Measurements from ENCODE around the gene ANKRD13A. TPM values are rescaled to one million over a fixed set of nuclear protein-coding genes. Genes with fewer than 3 reads are reported as not detected.

Gene ANKRD13A
- total RNA-seq, 2 donors from 2014 or later: 26.0 to 31.8 TPM

- H3K36me3 ChIP-seq: peaks cover 69% of the 10 kb centered on the region
- peak; percentile 28 for DNase-seq (ENCODE audit: low spot score)
- TF ChIP-seq CTCF (IDR thresholded peaks at IDR 0.05): no peak
- H3K27me3 ChIP-seq: no peaks in the 10 kb centered on the region
- no peak overlapping the region for H3K4me3 ChIP-seq
- no peak overlapping the region for H3K27ac ChIP-seq
- H3K9me3 ChIP-seq: no peaks in the 10 kb centered on the region
- H3K4me1 ChIP-seq: peaks cover 0 to 10% of the 10 kb centered on the region in 2 donors
Measured at GRCh38 chr12:109987615-109988014, 11.6 kb upstream of the ANKRD13A start.

DNA sequence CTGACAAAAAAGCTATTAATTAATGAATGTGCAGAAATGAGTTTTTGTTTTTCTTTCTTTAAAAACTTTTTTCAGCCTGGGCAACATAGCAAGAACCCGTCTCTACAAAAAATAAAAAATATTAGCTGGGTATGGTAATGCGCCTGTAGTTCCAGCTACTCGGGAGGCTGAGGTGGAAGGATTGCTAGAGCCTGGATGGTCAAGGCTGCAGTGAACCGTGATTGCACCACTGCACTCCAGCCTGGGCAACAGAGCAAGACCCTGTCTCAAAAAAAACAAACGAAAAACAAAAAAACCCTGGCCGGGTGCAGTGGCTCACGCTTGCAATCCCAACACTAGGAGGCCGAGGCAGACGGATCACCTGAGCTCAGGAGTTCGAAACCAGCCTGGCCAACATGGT is 11.0 kb upstream of the ANKRD13A start:
- peak; percentile 30 for DNase-seq (ENCODE audit: low spot score)
- Histone ChIP-seq H3K36me3 (peaks cover 63% of the 10 kb centered on the region), H3K9me3 (no peaks in the 10 kb centered on the region), H3K27ac (no peak overlapping the region), H3K4me3 (no peak overlapping the region), H3K4me1 (peaks cover 0 to 12% of the 10 kb centered on the region in 2 donors), H3K27me3 (no peaks in the 10 kb centered on the region)
- TF ChIP-seq CTCF (IDR thresholded peaks at IDR 0.05): no peak

DNA sequence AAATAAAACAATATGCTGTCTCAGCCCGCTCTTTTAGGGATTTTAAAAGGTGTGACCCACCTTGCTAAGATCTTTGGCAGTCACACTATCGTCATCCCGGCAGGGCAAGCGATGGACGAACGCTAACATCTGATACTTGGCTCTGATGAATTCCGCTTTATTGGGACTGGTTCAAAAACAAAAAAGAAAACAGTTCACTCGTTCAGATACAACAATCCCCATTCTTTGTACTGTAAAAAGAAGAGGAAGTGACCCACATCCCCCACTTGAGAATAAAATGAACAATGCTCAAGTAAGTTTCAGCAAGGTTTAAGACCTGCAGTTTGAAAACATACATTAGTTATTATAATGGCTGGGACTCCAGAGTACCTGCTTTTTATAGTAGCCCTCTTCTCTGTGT is 10.3 kb upstream of the ANKRD13A start:
- no peaks in the 10 kb centered on the region for H3K9me3 ChIP-seq
- no peak overlapping the region for H3K27ac ChIP-seq
- H3K27me3 ChIP-seq: no peaks in the 10 kb centered on the region
- peaks cover 56% of the 10 kb centered on the region for H3K36me3 ChIP-seq
- no peak overlapping the region for H3K4me3 ChIP-seq
- no peak for DNase-seq (ENCODE audit: low spot score)
- no peak for TF ChIP-seq CTCF (IDR thresholded peaks at IDR 0.05)
- peaks cover 0 to 12% of the 10 kb centered on the region in 2 donors for H3K4me1 ChIP-seq

DNA sequence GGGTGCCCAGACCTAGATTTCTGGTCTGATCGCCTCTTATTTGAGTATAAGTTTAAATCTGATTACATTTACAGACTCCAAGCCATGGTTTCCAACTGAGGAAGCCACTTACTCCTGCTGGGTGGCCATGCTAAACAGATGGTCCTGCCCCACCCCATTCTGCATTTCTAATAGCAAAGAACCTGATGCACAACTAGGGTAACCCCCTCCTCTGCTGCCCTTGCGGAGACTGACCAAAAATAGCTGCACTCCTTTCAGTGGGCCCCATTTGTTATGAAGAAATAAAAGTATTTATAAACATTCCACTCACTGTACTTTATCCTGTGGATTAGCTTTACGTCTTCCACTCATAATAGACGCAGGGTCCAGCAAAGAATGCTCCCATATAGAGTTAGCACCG is 9.8 kb upstream of the ANKRD13A start:
- Histone ChIP-seq H3K9me3 (no peaks in the 10 kb centered on the region), H3K4me3 (no peak overlapping the region), H3K4me1 (peaks cover 0 to 16% of the 10 kb centered on the region in 2 donors)

DNA sequence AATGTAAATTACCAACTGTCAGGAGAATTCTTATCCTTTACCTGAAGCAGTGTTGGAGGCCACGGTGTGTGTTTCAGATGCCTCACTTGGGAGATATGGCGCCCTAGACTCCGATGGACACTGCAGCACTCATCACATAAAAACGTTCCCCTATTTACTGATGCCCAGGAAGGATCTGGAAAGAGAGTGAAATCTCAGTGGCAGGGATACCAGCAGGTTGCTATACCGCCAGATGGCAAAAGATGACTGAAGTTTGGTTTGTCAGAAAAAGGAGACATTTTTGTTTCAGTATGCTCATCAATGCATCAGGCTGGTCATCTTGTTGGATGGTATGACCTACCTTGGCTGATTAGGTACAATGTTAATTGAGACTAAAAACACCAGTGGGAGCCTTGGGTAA is 7.6 kb upstream of the ANKRD13A start:
- Histone ChIP-seq H3K27me3 (no peaks in the 10 kb centered on the region), H3K4me3 (no peak overlapping the region), H3K36me3 (peaks cover 31% of the 10 kb centered on the region), H3K4me1 (peaks cover 0 to 27% of the 10 kb centered on the region in 2 donors), H3K27ac (no peak overlapping the region), H3K9me3 (no peaks in the 10 kb centered on the region)
- no peak for TF ChIP-seq CTCF (IDR thresholded peaks at IDR 0.05)
- peak; percentile 23 for DNase-seq (ENCODE audit: low spot score)

More for the DNA sequence above, 9.8 kb upstream of the ANKRD13A start:
- Histone ChIP-seq H3K27ac (no peak overlapping the region), H3K27me3 (no peaks in the 10 kb centered on the region), H3K36me3 (peaks cover 52% of the 10 kb centered on the region)
- peak; percentile 32 for DNase-seq (ENCODE audit: low spot score)
- no peak for TF ChIP-seq CTCF (IDR thresholded peaks at IDR 0.05)

DNA sequence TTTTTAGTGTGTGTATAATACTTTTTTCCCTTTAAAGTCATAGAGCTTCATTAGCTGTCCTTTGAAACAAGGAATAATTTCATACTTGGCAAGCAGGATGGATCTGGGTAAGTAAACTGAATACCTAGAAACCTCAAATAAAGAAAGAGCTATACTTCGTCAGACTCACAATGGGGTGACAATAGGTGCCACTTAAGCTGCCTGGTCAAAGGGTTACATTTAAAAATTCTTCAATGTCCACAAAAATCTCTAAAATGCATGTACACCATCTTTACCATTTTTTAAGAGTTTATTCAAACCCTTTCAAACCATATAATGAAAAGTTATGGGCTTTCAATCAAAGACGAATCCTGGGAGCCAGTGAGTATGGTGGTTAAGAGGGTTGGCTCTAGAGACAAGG is 6.1 kb upstream of the ANKRD13A start:
- no peak overlapping the region for H3K27ac ChIP-seq
- peaks cover 16% of the 10 kb centered on the region for H3K36me3 ChIP-seq
- no peaks in the 10 kb centered on the region for H3K27me3 ChIP-seq
- H3K4me1 ChIP-seq: peaks cover 0 to 27% of the 10 kb centered on the region in 2 donors
- H3K9me3 ChIP-seq: no peaks in the 10 kb centered on the region
- TF ChIP-seq CTCF (IDR thresholded peaks at IDR 0.05): no peak
- no peak overlapping the region for H3K4me3 ChIP-seq
- no peak for DNase-seq (ENCODE audit: low spot score)
